GM12865 (cell line): ENCODE data around the gene BUD31.

Experiments
- DNase-seq: peaks from one replicate; pipeline ENCODE4 v3.0.0; 2010; ENCODE audit warnings: low read depth
- H3K4me3 ChIP-seq: 2 replicates; pipeline ENCODE4 v1.5.1; 2011; ENCODE audit warnings: mild to moderate bottlenecking, low read depth, low read length, control low read depth
- TF ChIP-seq, protein P1 (sequence below): IDR thresholded peaks from 2 replicates; pipeline ENCODE4 v1.5.1; 2011; ENCODE audit warnings: low read length, control low read depth, low read depth, inconsistent platforms; ENCODE audit not compliant: insufficient read depth; ENCODE audit errors: missing control alignments

BUD31 gene

DNA sequence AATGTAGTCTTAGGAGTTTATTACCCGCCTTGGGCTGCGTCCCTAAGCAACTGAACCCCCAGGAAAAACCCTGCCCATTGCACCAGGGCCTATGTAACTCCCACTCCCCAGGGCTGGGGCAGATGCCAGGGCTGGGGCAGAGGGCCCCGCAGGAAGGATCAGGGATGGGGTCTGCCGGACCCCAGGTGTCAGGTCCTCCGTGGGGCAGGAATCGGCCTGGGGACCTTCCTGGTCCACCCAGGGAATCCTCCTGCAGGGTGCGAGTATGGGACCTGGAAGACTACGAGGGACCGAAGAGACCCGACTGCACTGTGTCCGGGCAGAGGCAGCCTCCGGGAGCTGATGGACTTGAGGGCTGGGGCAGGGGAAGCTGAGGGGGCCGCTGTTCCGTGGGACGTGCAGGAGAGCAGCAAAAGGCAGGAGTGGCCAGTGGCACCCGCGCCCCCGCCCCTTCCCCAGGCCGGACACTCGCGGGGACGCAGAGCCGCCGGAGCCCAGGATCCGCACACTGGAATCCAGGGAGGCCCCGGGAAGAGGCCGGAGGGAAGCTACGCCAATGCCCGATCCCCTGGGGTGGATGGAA lies 59.7 kb downstream of the BUD31 start:
- no peak for DNase-seq
- H3K4me3 ChIP-seq: no peak overlapping the region
- TF ChIP-seq, protein P1, sequence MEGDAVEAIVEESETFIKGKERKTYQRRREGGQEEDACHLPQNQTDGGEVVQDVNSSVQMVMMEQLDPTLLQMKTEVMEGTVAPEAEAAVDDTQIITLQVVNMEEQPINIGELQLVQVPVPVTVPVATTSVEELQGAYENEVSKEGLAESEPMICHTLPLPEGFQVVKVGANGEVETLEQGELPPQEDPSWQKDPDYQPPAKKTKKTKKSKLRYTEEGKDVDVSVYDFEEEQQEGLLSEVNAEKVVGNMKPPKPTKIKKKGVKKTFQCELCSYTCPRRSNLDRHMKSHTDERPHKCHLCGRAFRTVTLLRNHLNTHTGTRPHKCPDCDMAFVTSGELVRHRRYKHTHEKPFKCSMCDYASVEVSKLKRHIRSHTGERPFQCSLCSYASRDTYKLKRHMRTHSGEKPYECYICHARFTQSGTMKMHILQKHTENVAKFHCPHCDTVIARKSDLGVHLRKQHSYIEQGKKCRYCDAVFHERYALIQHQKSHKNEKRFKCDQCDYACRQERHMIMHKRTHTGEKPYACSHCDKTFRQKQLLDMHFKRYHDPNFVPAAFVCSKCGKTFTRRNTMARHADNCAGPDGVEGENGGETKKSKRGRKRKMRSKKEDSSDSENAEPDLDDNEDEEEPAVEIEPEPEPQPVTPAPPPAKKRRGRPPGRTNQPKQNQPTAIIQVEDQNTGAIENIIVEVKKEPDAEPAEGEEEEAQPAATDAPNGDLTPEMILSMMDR: no peak
